Ureter (tissue), 1 donor: Measurements from ENCODE around the gene TPRX1. TPM values are rescaled to one million over a fixed set of nuclear protein-coding genes. Genes with fewer than 3 reads are reported as not detected.

ENCODE experiments used
- total RNA-seq: library from RNA; stranded (reverse); gene quantifications from one replicate; pipeline ENCODE4 v1.2.4, GENCODE V29; 2023
- donor health status: DM: yes; HTN: yes; CAD: no.

The TPRX1 gene
- total RNA-seq, 1 donor from 2014 or later: not detected

Other genes starting within 250 kb of the TPRX1 start
- gene ZNF541, start 231.4 kb downstream of the TPRX1 start, total RNA-seq: 0.70 TPM
- gene BICRA, start 195.4 kb downstream of the TPRX1 start, total RNA-seq: 19.4 TPM
- 126 TPM for gene EHD2, start 91.1 kb downstream of the TPRX1 start, total RNA-seq
- 450 TPM for gene NOP53, start 59.0 kb downstream of the TPRX1 start, total RNA-seq
- gene SELENOW, start 25.8 kb downstream of the TPRX1 start, total RNA-seq: 404 TPM
- not detected for gene CRX, start 17.4 kb upstream of the TPRX1 start, total RNA-seq
- not detected for gene TPRX2, start 54.7 kb upstream of the TPRX1 start, total RNA-seq
- gene SULT2A1, start 81.8 kb upstream of the TPRX1 start, total RNA-seq: 0.75 TPM
- gene BSPH1, start 187.6 kb upstream of the TPRX1 start, total RNA-seq: not detected
- not detected for gene ELSPBP1, start 190.1 kb upstream of the TPRX1 start, total RNA-seq
- gene CABP5, start 239.5 kb upstream of the TPRX1 start, total RNA-seq: not detected